Central memory CD8-positive, alpha-beta T cell (primary cell): Measurements from ENCODE around the gene NFKBIA.

Experiments
- ATAC-seq: fragments of 150-1000 bp; cut with Tn5 transposase; replicated peaks from 2 replicates; pipeline ENCODE4 v1.10.0; 2022; ENCODE audit warnings: mild to moderate bottlenecking, moderate FRiP score, moderate number of reproducible peaks; ENCODE audit not compliant: poor library complexity, severe bottlenecking; ENCODE audit errors: extremely low read depth
- DNase-seq, 2 donors: peaks; one replicate each; pipeline ENCODE4 v3.0.0; 2021; ENCODE audit warnings: low spot score in 2 of 2
- H3K27ac Mint-ChIP-seq: one replicate; pipeline ENCODE4 v1.8.0; 2022; ENCODE audit warnings: low read depth, mild to moderate bottlenecking, moderate library complexity, mixed read lengths
- H3K27me3 Mint-ChIP-seq: one replicate; pipeline ENCODE4 v1.8.0; 2022; ENCODE audit warnings: mixed read lengths
- H3K36me3 Mint-ChIP-seq: one replicate; pipeline ENCODE4 v1.8.0; 2022; ENCODE audit warnings: mild to moderate bottlenecking, moderate library complexity, mixed read lengths; ENCODE audit not compliant: insufficient read depth
- H3K4me1 Mint-ChIP-seq: one replicate; pipeline ENCODE4 v1.8.0; 2022; ENCODE audit warnings: mixed read lengths
- H3K4me3 Mint-ChIP-seq: one replicate; pipeline ENCODE4 v1.8.0; 2022; ENCODE audit warnings: mild to moderate bottlenecking, moderate library complexity, mixed read lengths
- H3K9me3 Mint-ChIP-seq: one replicate; pipeline ENCODE4 v1.8.0; 2022; ENCODE audit warnings: mixed read lengths

Gene NFKBIA

GRCh38 chr14:35420036-35420811, 15.7 kb upstream of the NFKBIA start:
- ATAC-seq, result no peak
- Mint-ChIP-seq H3K9me3 (no peaks in the 10 kb centered on the region), H3K4me3 (no peak overlapping the region), H3K36me3 (peaks cover 5% of the 10 kb centered on the region), H3K27me3 (no peaks in the 10 kb centered on the region), H3K27ac (peak overlapping the region; percentile 65), H3K4me1 (peaks cover 31% of the 10 kb centered on the region)
- no peak for DNase-seq

- Mint-ChIP-seq H3K4me3 (no peak overlapping the region), H3K9me3 (no peaks in the 10 kb centered on the region), H3K27ac (peak overlapping the region; percentile 65), H3K36me3 (peaks cover 5% of the 10 kb centered on the region), H3K4me1 (peaks cover 39% of the 10 kb centered on the region), H3K27me3 (no peaks in the 10 kb centered on the region)
- ATAC-seq, result no peak
- no peak for DNase-seq
Measured at GRCh38 chr14:35419429-35419841, 14.9 kb upstream of the NFKBIA start.

- ATAC-seq (no peak), DNase-seq (no peak)
Measured at GRCh38 chr14:35418093-35418492, 13.5 kb upstream of the NFKBIA start.

GRCh38 chr14:35416108-35416750, 11.7 kb upstream of the NFKBIA start:
- Mint-ChIP-seq H3K27ac (peak overlapping the region; percentile 92), H3K36me3 (peaks cover 5% of the 10 kb centered on the region), H3K4me3 (peak overlapping the region; percentile 59), H3K4me1 (peaks cover 45% of the 10 kb centered on the region), H3K27me3 (no peaks in the 10 kb centered on the region), H3K9me3 (no peaks in the 10 kb centered on the region)
- DNase-seq (peak in 1 of 2 donors; percentile 44), ATAC-seq (peak; percentile 49)

More at GRCh38 chr14:35418093-35418492, 13.5 kb upstream of the NFKBIA start:
- Mint-ChIP-seq H3K9me3 (no peaks in the 10 kb centered on the region), H3K4me3 (peak overlapping the region; percentile 59), H3K36me3 (peaks cover 5% of the 10 kb centered on the region), H3K4me1 (peaks cover 45% of the 10 kb centered on the region), H3K27ac (peak overlapping the region; percentile 92), H3K27me3 (no peaks in the 10 kb centered on the region)

GRCh38 chr14:35414365-35414764, 9.8 kb upstream of the NFKBIA start:
- Mint-ChIP-seq H3K4me3 (no peak overlapping the region), H3K9me3 (no peaks in the 10 kb centered on the region), H3K4me1 (peaks cover 45% of the 10 kb centered on the region), H3K36me3 (peaks cover 5% of the 10 kb centered on the region), H3K27me3 (no peaks in the 10 kb centered on the region), H3K27ac (peak overlapping the region; percentile 92)
- no peak for DNase-seq
- ATAC-seq, result no peak

- H3K36me3 Mint-ChIP-seq, result peaks cover 5% of the 10 kb centered on the region
- H3K4me3 Mint-ChIP-seq, result no peak overlapping the region
- no peaks in the 10 kb centered on the region for H3K9me3 Mint-ChIP-seq
- H3K27ac Mint-ChIP-seq, result peak overlapping the region; percentile 24
- no peaks in the 10 kb centered on the region for H3K27me3 Mint-ChIP-seq
- DNase-seq, result no peak
- ATAC-seq, result no peak
- peaks cover 40% of the 10 kb centered on the region for H3K4me1 Mint-ChIP-seq
Measured at GRCh38 chr14:35412272-35413056, 7.9 kb upstream of the NFKBIA start.

- Mint-ChIP-seq H3K4me1 (peaks cover 38% of the 10 kb centered on the region), H3K9me3 (no peaks in the 10 kb centered on the region), H3K36me3 (no peaks in the 10 kb centered on the region), H3K4me3 (no peak overlapping the region), H3K27ac (no peak overlapping the region), H3K27me3 (no peaks in the 10 kb centered on the region)
- no peak for ATAC-seq
- DNase-seq, result no peak
Measured at GRCh38 chr14:35410858-35411257, 6.3 kb upstream of the NFKBIA start.

GRCh38 chr14:35409595-35409994, 5.0 kb upstream of the NFKBIA start:
- H3K27ac Mint-ChIP-seq, result no peak overlapping the region

GRCh38 chr14:35408026-35408425, 3.5 kb upstream of the NFKBIA start:
- Mint-ChIP-seq H3K27ac (no peak overlapping the region), H3K9me3 (no peaks in the 10 kb centered on the region), H3K4me1 (peaks cover 36% of the 10 kb centered on the region), H3K27me3 (no peaks in the 10 kb centered on the region), H3K4me3 (no peak overlapping the region), H3K36me3 (peaks cover 19% of the 10 kb centered on the region)
- ATAC-seq (no peak), DNase-seq (no peak)

More at GRCh38 chr14:35409595-35409994, 5.0 kb upstream of the NFKBIA start:
- Mint-ChIP-seq H3K4me1 (peaks cover 38% of the 10 kb centered on the region), H3K27me3 (no peaks in the 10 kb centered on the region), H3K36me3 (peaks cover 5% of the 10 kb centered on the region), H3K9me3 (no peaks in the 10 kb centered on the region), H3K4me3 (no peak overlapping the region)
- no peak for DNase-seq
- no peak for ATAC-seq

- ATAC-seq (no peak), DNase-seq (no peak)
- Mint-ChIP-seq H3K4me3 (no peak overlapping the region), H3K27ac (no peak overlapping the region), H3K27me3 (no peaks in the 10 kb centered on the region), H3K9me3 (no peaks in the 10 kb centered on the region), H3K4me1 (peaks cover 40% of the 10 kb centered on the region), H3K36me3 (peaks cover 26% of the 10 kb centered on the region)
Measured at GRCh38 chr14:35407306-35407630, 2.7 kb upstream of the NFKBIA start.

GRCh38 chr14:35406506-35407305, 2.2 kb upstream of the NFKBIA start:
- H3K36me3 Mint-ChIP-seq, result peaks cover 31% of the 10 kb centered on the region
- ATAC-seq (no peak), DNase-seq (no peak)
- H3K27me3 Mint-ChIP-seq, result no peaks in the 10 kb centered on the region
- H3K27ac Mint-ChIP-seq, result peak overlapping the region; percentile 99
- H3K4me3 Mint-ChIP-seq, result no peak overlapping the region
- peaks cover 45% of the 10 kb centered on the region for H3K4me1 Mint-ChIP-seq
- no peaks in the 10 kb centered on the region for H3K9me3 Mint-ChIP-seq

- ATAC-seq (no peak), DNase-seq (no peak)
- no peaks in the 10 kb centered on the region for H3K27me3 Mint-ChIP-seq
- peaks cover 38% of the 10 kb centered on the region for H3K36me3 Mint-ChIP-seq
- H3K4me1 Mint-ChIP-seq, result peaks cover 51% of the 10 kb centered on the region
- H3K27ac Mint-ChIP-seq, result peak overlapping the region; percentile 99
- no peaks in the 10 kb centered on the region for H3K9me3 Mint-ChIP-seq
- H3K4me3 Mint-ChIP-seq, result peak overlapping the region; percentile 92
Measured at GRCh38 chr14:35406090-35406489, 1.5 kb upstream of the NFKBIA start.
